ENCODE measurements around the gene GSTM3. TPM values are rescaled to one million over a fixed set of nuclear protein-coding genes. Genes with fewer than 3 reads are reported as not detected.

Gene GSTM3
- total RNA-seq, 6 donors from 2014 or later: 4.9 to 23.3 (median 11.2) TPM

DNA sequence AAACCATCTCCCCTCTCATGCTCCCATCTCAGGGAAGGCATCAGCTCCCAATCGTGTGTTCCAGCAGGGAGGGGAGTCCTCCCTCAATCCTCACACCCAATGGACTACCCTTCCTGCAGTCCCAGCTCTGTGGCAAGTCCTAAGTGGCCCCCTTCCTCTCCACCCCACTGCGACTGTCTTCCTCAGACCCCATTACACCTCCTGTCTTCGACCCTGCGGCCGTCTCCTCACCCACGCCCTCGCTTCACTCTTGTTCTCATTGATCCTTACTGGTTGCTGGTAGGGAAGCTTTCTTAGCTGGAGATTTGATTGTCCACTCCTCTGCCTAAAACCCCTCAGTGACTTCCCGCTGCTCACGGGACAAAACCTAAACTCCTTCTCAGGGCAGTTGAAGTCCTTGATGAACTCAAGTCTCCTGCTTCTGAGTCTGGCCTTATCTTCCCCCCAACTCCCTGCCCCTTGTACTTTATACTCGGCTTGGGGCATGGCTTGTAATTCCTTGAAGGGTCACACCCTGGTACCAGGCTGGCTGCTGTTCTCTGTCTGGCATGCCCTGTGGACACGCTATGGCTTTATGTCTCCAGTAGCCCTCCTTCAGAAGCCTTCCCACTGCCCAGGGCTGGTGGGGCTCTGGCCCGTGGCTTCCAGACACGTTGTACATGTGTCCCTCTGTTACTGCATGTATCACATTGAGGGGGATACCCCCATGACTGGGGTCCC lies 25.2 kb upstream of the GSTM3 start:
- Histone ChIP-seq H3K4me3 (no peak overlapping the region), H3K4me1 (peaks cover 6 to 9% (median 9%) of the 10 kb centered on the region in 4 donors), H3K36me3 (no peaks in the 10 kb centered on the region), H3K27ac (no peak overlapping the region), H3K9me3 (no peaks in the 10 kb centered on the region), H3K27me3 (no peaks in the 10 kb centered on the region)
- DNase-seq (peak in 1 of 2 donors; percentile 12), ATAC-seq (ENCODE audit: low FRiP score in 2 of 2) (no peak)
- WGBS, 2 donors: 67 to 84% methylated on average over 13 of the region's 13 CpGs
- TF ChIP-seq, protein P1, sequence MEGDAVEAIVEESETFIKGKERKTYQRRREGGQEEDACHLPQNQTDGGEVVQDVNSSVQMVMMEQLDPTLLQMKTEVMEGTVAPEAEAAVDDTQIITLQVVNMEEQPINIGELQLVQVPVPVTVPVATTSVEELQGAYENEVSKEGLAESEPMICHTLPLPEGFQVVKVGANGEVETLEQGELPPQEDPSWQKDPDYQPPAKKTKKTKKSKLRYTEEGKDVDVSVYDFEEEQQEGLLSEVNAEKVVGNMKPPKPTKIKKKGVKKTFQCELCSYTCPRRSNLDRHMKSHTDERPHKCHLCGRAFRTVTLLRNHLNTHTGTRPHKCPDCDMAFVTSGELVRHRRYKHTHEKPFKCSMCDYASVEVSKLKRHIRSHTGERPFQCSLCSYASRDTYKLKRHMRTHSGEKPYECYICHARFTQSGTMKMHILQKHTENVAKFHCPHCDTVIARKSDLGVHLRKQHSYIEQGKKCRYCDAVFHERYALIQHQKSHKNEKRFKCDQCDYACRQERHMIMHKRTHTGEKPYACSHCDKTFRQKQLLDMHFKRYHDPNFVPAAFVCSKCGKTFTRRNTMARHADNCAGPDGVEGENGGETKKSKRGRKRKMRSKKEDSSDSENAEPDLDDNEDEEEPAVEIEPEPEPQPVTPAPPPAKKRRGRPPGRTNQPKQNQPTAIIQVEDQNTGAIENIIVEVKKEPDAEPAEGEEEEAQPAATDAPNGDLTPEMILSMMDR (IDR thresholded peaks at IDR 0.05): no peak
- TF ChIP-seq POLR2AphosphoS5 (IDR thresholded peaks at IDR 0.05) (no peak), EP300 (IDR thresholded peaks at IDR 0.05) (no peak), POLR2A (IDR thresholded peaks at IDR 0.05) (no peak)

DNA sequence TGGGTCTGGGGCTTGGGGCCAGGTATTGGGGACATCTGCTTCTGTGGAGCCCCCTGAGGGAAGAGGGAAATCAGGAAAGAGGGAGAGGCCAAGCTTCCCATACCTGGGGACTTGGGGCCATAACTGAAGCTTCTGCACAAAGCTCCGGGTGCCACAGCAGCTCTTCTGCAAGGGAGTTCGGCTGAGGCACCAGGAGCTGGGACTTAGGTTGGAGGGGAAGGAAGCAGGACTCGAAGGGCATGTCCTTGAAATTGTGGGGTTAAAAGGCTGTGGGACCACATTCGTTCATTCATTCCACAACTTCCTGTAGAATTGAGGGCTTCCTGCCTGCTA lies 24.6 kb upstream of the GSTM3 start:
- no peak overlapping the region for H3K27ac ChIP-seq
- H3K4me3 ChIP-seq: no peak overlapping the region
- H3K9me3 ChIP-seq: no peaks in the 10 kb centered on the region
- no peaks in the 10 kb centered on the region for H3K27me3 ChIP-seq
- no peaks in the 10 kb centered on the region for H3K36me3 ChIP-seq
- H3K4me1 ChIP-seq: peaks cover 6 to 9% (median 9%) of the 10 kb centered on the region in 4 donors
- DNase-seq (peak in 1 of 2 donors; percentile 8), ATAC-seq (ENCODE audit: low FRiP score in 2 of 2) (no peak)
- WGBS, 2 donors: 63 to 66% methylated on average over 3 to 4 of the region's 4 CpGs
- TF ChIP-seq POLR2A (IDR thresholded peaks at IDR 0.05) (no peak), EP300 (IDR thresholded peaks at IDR 0.05) (no peak), POLR2AphosphoS5 (IDR thresholded peaks at IDR 0.05) (no peak)
- TF ChIP-seq, protein P1 (IDR thresholded peaks at IDR 0.05): no peak

DNA sequence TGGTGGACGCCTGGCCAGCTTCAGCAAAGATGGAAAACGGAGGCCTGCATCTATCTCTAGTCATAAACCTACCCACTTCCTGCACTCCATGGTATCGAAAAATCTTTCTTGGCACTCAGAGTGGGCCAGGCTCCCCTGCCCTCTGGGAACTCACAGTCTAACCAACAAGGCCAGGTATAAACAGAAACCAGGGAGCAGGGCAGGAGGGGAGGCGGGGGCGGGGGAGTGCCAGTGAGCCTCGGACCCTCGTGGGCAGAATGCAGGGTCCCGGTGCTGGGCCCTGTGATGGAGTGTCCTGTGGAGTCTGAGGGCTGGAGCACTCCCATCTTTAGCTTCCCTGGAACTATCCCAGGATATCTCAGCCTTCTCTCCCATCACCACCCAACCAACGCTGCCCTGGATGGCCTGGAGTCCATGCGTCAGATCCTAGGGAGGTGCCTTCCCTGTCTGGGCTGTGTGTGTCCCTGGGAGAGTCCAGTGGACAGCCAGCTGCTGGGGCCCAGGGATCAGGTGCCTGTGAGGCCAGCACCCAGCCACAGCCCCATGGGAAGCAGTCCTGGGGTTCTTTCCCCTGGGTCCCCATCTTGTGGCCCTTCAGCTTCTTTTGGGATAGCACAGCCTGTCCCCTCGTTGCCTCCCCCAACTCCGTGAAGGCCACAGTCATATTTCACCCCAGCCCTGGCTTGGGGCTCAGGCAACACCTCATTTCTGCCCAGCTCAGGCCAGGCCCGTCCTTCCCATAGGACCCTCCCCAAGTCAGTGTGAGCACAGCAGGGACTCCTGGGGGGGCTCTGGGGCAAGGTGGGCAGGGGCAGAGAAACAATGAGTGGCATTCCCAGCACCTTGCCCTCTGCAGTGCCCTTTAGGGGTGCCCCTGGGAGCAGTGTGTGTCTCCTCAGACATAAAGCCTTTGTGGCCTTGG lies 24.0 kb upstream of the GSTM3 start:
- H3K9me3 ChIP-seq: no peaks in the 10 kb centered on the region
- H3K36me3 ChIP-seq: no peaks in the 10 kb centered on the region
- TF ChIP-seq, protein P1 (IDR thresholded peaks at IDR 0.05): no peak
- TF ChIP-seq EP300 (IDR thresholded peaks at IDR 0.05) (no peak), POLR2A (IDR thresholded peaks at IDR 0.05) (no peak), POLR2AphosphoS5 (IDR thresholded peaks at IDR 0.05) (no peak)
- no peak overlapping the region for H3K27ac ChIP-seq
- WGBS, 2 donors: 89 to 93% methylated on average over 13 of the region's 13 CpGs
- peaks cover 6 to 9% (median 9%) of the 10 kb centered on the region in 4 donors for H3K4me1 ChIP-seq
- H3K27me3 ChIP-seq: no peaks in the 10 kb centered on the region
- DNase-seq (peak in 1 of 2 donors; percentile 15), ATAC-seq (ENCODE audit: low FRiP score in 2 of 2) (no peak)
- no peak overlapping the region for H3K4me3 ChIP-seq

DNA sequence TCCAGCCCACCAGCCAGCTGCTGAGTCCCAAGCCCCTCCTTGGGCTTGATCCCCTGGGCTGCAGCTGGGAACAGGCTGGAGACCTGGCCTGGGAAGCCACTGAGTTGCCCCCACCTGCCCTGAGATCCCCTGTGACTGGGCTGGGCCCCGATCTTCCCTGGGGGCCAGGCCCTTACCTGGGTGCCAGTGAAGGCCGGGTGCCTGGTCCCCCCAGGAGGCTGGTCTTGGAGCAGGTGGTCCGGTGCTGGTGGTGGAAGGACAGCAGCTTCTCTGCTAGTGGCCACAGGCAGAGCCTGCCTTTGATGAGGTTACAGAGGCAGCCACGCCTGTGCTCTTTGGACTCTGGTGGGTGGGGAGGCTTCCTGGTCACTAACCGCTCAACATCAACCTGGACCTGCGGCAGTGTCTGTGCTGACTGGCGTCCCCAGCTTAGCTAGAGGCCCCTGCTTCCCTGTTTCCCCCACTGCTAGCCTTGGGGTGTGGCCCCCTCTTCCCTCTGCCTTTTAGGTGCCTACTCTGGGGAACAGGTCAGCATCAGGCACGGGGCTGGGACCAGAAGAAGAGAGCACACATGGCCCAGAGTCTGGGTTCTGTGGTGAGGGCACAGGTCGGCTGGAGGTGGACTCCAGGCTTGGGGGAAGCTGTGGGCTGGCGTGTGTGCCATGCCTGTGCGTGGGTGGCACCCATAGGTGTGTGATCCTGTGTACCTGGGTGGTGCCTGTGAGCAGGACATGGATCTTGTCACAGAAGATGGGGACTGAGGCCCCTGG lies 23.0 kb upstream of the GSTM3 start, which contains the start of gene EPS8L3:
Gene EPS8L3, minus strand, starts transcription at position 278 of the 770 bp plus-strand sequence. CDS start 2,174 bp downstream, outside the sequence.
- H3K27me3 ChIP-seq: no peaks in the 10 kb centered on the region
- DNase-seq (peak in 1 of 2 donors; percentile 14), ATAC-seq (ENCODE audit: low FRiP score in 2 of 2) (no peak)
- H3K4me3 ChIP-seq: no peak within 1 kb of the TSS
- H3K4me1 ChIP-seq: peaks cover 6 to 9% (median 9%) of the 10 kb centered on the region in 4 donors
- H3K9me3 ChIP-seq: no peaks in the 10 kb centered on the region
- WGBS, 2 donors: 60 to 93% methylated on average over 3 to 11 of the region's 11 CpGs
- peak within 1 kb of the TSS; percentile 22 to 64 (median 33) for H3K27ac ChIP-seq
- no peaks in the 10 kb centered on the region for H3K36me3 ChIP-seq
- TF ChIP-seq POLR2AphosphoS5 (IDR thresholded peaks at IDR 0.05) (no peak), POLR2A (IDR thresholded peaks at IDR 0.05) (no peak), EP300 (IDR thresholded peaks at IDR 0.05) (no peak)
- TF ChIP-seq, protein P1 (IDR thresholded peaks at IDR 0.05): no peak

Data from upper lobe of left lung (tissue), 6 donors.